ENCODE data around the gene CNGB1.

GRCh38 chr16:57982385-57982784 lies 11.5 kb upstream of the CNGB1 start:
- TF ChIP-seq CTCF (optimal IDR thresholded peaks at IDR 0.05 in 1 of 3, IDR thresholded peaks at IDR 0.05 in 1 of 3, conservative IDR thresholded peaks at IDR 0.05 in 1 of 3; ENCODE audit: extremely low read depth in 1 of 3, insufficient read depth in 2 of 3, low read length in 3 of 3) (no peak), EZH2 (IDR thresholded peaks at IDR 0.05; ENCODE audit: low read length) (no peak)

All from keratinocyte (primary cell).